Activated naive CD4-positive, alpha-beta T cell treated with anti-CD3 and anti-CD28 coated beads, Interleukin-2, amount 10 ng/mL, durations not matched to agents 7 days and 5 days (primary cell): ENCODE measurements around the gene PDPK1.
A peak's percentile ranks its signal among the peaks of the same experiment; 100 is the strongest.
"Not testable (repeated sequence)": the region's sequence is repeated elsewhere in the genome, so short reads cannot be mapped to it uniquely, and the experiment has no call there.

ENCODE experiments used
- CTCF ChIA-PET: fragments of 350-600 bp; sonication (Branson Sonifier 250); formaldehyde crosslinking; loops from one replicate; lab custom pipeline; 2021; ENCODE audit warnings: antibody characterized with exemption; lab: Charles Lee
- DNase-seq: peaks from one replicate; pipeline ENCODE4 v3.0.0-alpha.2; 2020
- H3K27ac Mint-ChIP-seq: one replicate; pipeline ENCODE4 v1.8.0; 2021; ENCODE audit warnings: mild to moderate bottlenecking, moderate library complexity, mixed read lengths
- H3K27me3 Mint-ChIP-seq: one replicate; pipeline ENCODE4 v1.8.0; 2021; ENCODE audit warnings: mild to moderate bottlenecking, mixed read lengths
- H3K36me3 Mint-ChIP-seq: one replicate; pipeline ENCODE4 v1.8.0; 2021; ENCODE audit warnings: mixed read lengths
- H3K4me1 Mint-ChIP-seq: one replicate; pipeline ENCODE4 v1.8.0; 2021; ENCODE audit warnings: mixed read lengths
- H3K4me3 Mint-ChIP-seq: one replicate; pipeline ENCODE4 v1.8.0; 2021; ENCODE audit warnings: mild to moderate bottlenecking, moderate library complexity, mixed read lengths
- H3K9me3 Mint-ChIP-seq: one replicate; pipeline ENCODE4 v1.8.0; 2021; ENCODE audit warnings: mixed read lengths

Gene PDPK1

DNA sequence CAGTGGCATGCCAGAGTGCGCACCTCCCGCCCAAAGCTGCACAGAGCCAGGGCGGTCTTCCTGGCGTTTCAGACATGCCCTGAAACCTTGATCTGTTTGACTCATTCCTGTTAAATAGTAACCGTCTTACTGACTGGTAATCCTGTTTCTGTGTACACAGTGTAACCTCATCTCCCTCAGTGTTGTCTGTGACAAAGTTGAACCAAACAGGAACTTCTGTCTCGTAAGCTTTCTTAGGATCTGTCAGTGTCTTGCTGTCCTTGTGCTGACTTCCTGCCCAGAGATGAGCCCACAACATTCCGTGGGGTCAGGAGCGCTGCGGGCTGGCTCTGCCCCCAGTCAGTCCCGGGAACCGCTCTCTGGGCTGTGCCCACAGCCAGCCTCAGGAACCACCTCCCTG lies 30.8 kb downstream of the PDPK1 start:
- H3K27ac Mint-ChIP-seq, CTCF ChIA-PET, H3K4me3 Mint-ChIP-seq, H3K36me3 Mint-ChIP-seq, H3K9me3 Mint-ChIP-seq, H3K4me1 Mint-ChIP-seq, H3K27me3 Mint-ChIP-seq, DNase-seq: not testable (repeated sequence)

DNA sequence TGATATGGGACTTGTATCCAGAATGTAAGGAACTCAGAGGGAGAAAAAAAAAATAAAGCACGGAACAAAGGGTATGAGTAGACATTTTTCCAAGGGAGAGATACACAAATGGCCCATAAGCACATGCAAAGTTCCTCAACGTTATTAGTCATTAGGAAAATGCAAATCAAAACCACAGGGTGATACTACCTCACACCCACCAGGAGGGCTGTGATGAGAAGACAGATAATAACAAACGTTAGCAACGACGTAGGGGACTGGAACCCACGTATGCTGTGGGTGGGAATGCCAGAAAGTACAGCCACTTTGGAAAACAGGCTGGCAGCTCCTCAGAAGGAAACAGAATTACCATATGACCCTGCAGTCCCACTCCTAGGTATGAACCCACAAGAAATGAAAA lies 34.9 kb downstream of the PDPK1 start:
- CTCF ChIA-PET, H3K4me1 Mint-ChIP-seq, DNase-seq, H3K9me3 Mint-ChIP-seq, H3K27me3 Mint-ChIP-seq, H3K27ac Mint-ChIP-seq, H3K36me3 Mint-ChIP-seq, H3K4me3 Mint-ChIP-seq: not testable (repeated sequence)

DNA sequence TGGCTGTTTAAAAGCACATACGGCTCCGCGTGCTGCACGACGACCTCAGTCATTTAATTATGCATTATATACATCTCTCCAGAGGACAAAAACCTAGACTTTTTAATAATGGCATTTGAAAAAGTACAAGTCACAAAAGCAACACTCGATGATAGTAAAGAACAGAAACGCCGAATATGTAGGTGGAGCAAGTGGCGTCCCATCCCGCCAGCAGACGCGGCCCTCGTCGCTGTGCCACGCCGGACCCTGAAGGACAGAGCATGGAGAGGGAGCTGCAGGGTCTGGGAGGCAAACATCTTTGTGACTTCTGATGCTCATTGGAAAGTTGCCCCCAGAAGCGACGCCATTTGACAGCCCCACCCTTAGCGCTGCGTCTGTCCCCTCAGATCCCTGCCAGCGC lies 38.0 kb downstream of the PDPK1 start:
- H3K27ac Mint-ChIP-seq, H3K36me3 Mint-ChIP-seq, H3K4me1 Mint-ChIP-seq, H3K9me3 Mint-ChIP-seq, H3K4me3 Mint-ChIP-seq, H3K27me3 Mint-ChIP-seq, CTCF ChIA-PET, DNase-seq: not testable (repeated sequence)

DNA sequence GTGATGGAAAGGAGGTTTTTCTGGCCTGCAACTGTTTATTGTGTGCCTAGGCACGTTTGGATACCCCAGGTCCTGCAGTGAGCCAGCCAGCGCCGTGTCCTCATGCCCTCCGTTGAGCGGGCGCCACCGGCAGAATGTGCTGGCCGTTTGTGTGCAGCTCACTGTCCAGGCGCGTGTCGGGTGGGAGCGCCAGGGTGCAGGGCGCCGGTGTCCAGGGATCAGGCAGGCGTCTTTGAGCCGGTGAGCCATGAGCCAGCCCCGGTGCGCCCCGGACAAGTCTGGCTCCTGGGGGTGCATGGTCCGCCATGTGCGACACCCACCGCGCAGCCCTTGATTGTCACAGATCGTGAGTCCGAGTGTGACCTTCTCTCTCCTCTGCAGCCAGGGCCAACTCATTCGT lies 39.2 kb downstream of the PDPK1 start:
- H3K4me1 Mint-ChIP-seq, DNase-seq, H3K27me3 Mint-ChIP-seq, H3K9me3 Mint-ChIP-seq, H3K27ac Mint-ChIP-seq, CTCF ChIA-PET, H3K36me3 Mint-ChIP-seq, H3K4me3 Mint-ChIP-seq: not testable (repeated sequence)

DNA sequence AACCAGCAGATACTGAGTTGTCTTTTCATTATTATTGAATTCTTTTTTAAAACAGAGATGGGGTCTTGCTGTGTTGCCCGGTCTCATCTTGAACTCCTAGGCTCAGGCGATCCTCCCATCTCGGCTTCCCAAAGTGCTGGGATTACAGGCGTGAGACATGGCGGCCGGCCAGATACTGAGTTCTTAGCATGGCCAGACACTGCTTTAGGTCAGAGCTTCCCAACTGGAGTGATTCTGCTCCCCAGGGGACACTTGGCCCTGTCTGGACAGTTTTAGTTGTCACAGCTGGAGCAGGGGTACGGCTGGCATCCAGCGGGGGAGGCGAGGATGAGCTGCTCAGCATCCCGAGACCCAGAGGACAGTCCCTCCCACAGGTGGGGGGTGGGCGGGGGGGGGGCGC lies 41.1 kb downstream of the PDPK1 start:
- H3K4me1 Mint-ChIP-seq, H3K36me3 Mint-ChIP-seq, H3K4me3 Mint-ChIP-seq, H3K27me3 Mint-ChIP-seq, DNase-seq, H3K9me3 Mint-ChIP-seq, CTCF ChIA-PET, H3K27ac Mint-ChIP-seq: not testable (repeated sequence)

DNA sequence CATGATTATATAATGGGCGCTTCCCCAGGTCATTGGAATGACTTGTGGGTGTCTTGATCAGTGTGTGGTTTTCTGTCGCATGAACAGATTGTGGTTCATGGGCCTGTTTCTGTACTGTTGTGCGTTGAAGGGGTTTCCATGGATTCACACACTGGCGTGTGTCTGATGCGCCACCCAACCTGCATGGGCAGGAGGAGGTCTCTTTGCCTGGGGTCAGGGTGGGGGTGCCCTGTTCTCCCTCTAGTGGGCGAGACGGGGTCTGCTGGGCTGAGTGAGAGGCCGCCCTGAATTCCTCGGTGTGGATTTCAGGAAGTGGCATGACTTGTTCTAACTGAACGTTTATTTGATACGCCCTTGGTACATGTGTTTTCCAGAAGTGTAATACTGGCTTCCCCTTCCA lies 42.3 kb downstream of the PDPK1 start:
- H3K27ac Mint-ChIP-seq, result not testable (repeated sequence)

DNA sequence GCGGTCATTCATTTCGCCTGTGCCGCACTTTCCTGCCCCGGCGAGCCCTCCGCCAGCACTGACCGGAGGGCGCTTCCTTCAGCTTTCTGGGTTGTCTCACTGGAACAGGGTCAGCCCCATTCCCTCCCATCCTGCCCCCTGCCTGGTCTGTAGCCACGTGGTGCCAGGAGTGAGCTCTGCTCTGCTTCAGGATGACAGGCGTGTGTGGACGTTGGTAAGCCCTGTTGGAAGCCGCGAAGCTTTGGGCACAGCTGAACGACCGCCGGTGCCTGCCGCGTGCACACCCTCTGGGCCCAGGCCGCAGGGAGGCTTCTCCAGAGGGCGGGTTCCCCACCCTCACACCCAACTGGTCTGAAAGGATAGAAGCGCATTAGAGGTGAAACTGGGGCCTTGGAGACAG lies 43.0 kb downstream of the PDPK1 start:
- CTCF ChIA-PET, result not testable (repeated sequence)

More for the DNA sequence above, 42.3 kb downstream of the PDPK1 start:
- H3K27me3 Mint-ChIP-seq, CTCF ChIA-PET, H3K36me3 Mint-ChIP-seq, H3K4me1 Mint-ChIP-seq, H3K9me3 Mint-ChIP-seq, H3K4me3 Mint-ChIP-seq, DNase-seq: not testable (repeated sequence)

DNA sequence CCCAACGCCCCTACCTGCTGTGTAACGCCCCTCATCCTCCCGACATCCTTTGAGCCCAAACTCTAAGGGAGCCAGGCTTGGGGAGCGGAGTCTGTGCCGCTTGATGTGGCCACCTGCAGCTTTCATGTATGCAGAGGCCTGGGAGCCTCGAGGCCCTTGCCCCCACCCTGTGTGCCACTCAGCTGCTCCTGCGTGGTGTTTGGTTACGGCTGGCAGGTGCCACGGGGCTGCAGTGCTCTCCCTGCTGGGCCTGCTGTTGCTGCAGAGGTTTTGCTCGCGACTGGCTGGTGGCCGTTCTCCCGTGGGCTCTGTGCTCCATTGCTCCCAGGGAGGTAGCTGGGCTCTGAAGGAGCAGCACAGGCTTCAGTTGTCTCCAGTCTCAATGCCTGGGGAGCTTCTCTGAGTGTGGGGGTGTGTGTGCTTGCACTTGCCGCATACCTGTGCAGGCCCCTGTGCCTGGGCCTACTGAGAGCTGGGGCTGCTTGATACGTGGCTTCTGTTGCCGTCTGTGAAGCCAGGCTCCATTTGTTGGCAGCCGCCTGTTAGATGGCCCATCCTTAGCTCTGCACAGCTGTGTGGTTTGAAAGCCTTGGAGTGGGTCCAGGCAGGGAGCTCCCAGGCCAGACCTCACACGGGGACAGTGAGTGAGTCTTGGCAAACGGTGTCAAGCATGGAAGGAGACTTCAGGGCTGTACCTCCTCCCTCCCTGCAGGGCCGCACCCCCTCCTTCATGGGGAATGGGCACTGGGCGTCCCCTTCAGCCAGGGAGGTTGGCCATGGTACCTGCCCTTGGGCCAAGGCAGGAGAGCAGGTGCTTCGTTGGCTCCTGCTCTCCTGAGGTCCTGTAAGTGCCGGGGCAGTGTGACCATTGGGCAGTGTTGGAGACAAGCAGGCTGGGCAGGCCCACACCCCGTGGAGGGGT lies 47.2 kb downstream of the PDPK1 start:
- Mint-ChIP-seq H3K27me3 (no peaks in the 10 kb centered on the region), H3K36me3 (peaks cover 27% of the 10 kb centered on the region), H3K27ac (no peak overlapping the region), H3K4me3 (no peak overlapping the region), H3K9me3 (no peaks in the 10 kb centered on the region), H3K4me1 (peaks cover 1% of the 10 kb centered on the region)
- CTCF ChIA-PET, result no interaction called here
- DNase-seq, result no peak

More for the DNA sequence above, 43.0 kb downstream of the PDPK1 start:
- not testable (repeated sequence) for H3K27ac Mint-ChIP-seq, H3K27me3 Mint-ChIP-seq, H3K9me3 Mint-ChIP-seq, H3K36me3 Mint-ChIP-seq, H3K4me1 Mint-ChIP-seq, H3K4me3 Mint-ChIP-seq, DNase-seq

DNA sequence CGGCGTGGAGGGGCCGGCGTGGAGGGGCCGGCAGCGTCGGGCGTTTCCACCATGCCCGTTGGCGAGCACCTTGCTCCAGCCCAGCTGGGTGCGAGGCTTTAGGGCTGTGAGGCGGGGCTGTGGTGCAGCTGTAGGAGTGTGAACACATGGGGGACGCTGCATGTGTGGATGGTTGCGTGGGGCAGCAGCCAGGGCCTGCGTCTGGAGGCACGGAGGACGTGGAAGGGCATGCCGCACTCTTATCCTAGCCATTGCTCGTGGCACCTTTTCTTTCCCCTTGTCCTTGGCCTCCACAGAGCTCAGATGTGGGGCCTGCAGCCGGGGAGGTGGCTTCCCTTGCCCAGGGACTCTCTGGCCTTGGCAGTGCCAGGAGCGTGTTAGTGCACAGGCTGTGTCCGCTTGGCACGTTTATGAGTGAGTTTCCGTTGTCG lies 47.8 kb downstream of the PDPK1 start:
- Mint-ChIP-seq H3K9me3 (no peaks in the 10 kb centered on the region), H3K27ac (no peak overlapping the region), H3K36me3 (peaks cover 32% of the 10 kb centered on the region), H3K4me1 (peaks cover 6% of the 10 kb centered on the region), H3K27me3 (no peaks in the 10 kb centered on the region), H3K4me3 (no peak overlapping the region)
- DNase-seq, result no peak
- CTCF ChIA-PET, result no interaction called here

DNA sequence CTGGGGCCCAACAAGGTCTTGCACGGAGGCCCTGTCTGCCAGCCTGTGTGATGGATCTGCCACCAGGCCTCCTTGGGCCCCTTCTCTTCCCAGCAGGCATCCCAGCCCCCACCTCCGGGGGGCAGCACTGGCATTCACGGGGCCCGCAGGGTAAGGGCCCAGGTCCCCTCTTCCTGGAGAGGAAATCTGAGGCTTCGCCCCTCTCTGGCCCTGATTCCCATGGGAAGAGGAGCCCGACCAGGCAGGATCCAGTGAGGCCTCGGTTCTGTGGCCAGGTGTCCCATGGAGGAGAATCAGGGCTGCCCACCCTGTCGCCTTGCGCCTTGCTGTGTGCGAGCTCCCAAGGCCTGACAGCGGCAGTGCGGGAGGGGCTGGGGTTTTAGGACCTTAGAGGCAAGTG lies 48.4 kb downstream of the PDPK1 start:
- peaks cover 6% of the 10 kb centered on the region for H3K4me1 Mint-ChIP-seq
- CTCF ChIA-PET, result no interaction called here
- no peak overlapping the region for H3K4me3 Mint-ChIP-seq
- no peak for DNase-seq
- H3K9me3 Mint-ChIP-seq, result no peaks in the 10 kb centered on the region
- peaks cover 33% of the 10 kb centered on the region for H3K36me3 Mint-ChIP-seq
- H3K27ac Mint-ChIP-seq, result no peak overlapping the region
- H3K27me3 Mint-ChIP-seq, result no peaks in the 10 kb centered on the region

DNA sequence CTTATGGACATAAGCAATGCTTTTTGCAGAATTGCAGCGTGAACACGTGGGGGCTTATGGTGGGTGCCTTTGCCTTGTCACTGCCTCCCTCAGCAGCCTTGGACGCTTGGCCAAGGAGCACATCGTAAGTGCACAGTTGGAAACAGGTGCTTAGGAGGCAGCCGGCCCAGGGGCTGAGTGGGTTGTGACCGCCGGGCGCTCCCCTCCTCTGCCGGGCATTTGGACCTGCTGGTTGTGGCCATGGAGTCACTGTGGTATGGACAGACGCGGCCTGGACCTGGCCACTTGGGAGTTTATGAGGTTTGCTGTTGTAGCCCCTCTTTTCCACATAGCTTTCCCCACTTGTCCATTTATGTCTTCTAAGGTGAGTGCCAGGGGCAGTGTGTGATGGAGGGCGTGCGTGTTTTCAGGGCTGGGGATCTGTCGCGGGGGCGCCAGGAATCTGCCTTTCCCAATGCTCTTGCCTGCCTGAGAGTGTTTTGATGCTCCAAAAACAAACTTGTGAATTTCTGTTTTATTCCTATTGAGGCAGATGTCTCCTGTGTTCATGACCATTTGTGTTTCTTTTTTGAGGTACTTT lies 49.2 kb downstream of the PDPK1 start:
- Mint-ChIP-seq H3K9me3 (no peaks in the 10 kb centered on the region), H3K27ac (no peak overlapping the region), H3K36me3 (peaks cover 34% of the 10 kb centered on the region), H3K4me3 (no peak overlapping the region), H3K27me3 (no peaks in the 10 kb centered on the region), H3K4me1 (peaks cover 6% of the 10 kb centered on the region)
- CTCF ChIA-PET, result no interaction called here
- DNase-seq, result no peak

DNA sequence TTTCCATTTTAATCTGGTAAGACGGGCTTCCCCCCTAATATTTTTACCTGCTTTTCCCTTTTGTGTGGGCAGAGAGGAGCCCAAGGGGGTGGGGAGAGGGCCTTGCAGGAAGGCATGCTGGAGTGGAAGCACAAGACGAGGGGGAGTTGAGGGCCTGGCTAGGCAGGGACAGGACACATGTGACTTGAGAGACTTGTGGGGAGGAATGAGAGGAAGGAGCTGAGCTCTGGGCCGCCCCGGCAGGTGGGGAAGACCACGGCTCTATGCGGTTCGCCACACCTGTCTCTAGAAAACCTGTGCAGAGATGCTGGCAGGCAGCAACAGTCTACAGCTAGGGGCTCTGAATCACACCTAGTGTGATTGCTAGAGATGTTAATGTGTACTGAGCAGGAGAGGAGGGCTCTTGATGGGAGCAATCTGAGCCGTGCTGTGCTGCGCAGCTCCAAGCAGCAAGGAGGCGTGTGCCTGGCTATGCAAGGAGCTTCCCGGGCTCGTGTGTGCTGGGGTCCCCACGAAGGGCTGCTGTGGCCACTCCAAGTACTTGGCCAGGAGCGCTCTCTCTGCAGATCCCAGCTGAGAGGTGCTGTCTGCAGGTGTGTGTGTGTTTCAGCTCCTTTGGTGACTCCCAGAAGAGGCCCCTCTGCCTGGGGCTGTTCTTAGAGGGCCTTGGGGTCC lies 50.2 kb downstream of the PDPK1 start:
- Mint-ChIP-seq H3K4me1 (peaks cover 11% of the 10 kb centered on the region), H3K36me3 (peaks cover 37% of the 10 kb centered on the region), H3K9me3 (no peaks in the 10 kb centered on the region), H3K27me3 (no peaks in the 10 kb centered on the region), H3K27ac (no peak overlapping the region), H3K4me3 (no peak overlapping the region)
- DNase-seq, result no peak
- CTCF ChIA-PET, result no interaction called here

DNA sequence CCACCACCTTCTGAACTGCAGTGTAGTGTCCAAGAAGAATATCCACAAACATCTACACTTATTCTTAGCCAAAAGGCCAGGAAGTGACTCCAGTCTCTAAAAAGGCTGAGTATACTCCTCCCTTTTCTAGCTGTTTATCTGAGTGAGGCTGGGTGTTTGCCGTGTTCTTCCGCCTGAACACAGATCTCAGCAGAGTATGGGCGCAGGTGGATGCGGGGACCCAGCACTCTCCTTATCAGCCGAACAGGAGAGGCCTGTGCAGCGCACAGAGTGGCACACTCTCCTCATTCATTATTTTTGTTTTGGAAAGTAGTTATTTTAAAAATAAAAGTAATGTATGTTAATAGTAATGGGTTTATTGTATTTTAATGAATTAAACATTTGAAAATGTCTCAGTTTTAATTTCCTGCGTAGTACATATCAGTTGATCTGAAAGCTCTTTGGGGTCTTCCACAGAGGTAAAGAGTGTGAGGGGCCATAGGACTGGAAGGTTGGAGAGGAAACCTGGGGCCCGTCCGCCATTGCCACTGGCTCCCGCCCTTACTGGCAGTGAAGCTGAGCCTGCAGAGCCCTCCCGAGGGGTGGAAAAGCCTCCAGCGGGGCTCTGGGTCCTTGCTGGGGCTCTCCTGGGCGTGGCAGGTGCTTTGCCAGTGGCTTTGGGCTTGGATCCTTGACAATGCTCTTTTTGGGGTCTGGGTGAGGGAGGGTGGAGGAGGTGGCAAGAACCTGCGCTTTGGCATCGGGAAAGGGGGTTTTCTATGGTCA lies 53.8 kb downstream of the PDPK1 start:
- peaks cover 36% of the 10 kb centered on the region for H3K36me3 Mint-ChIP-seq
- no peaks in the 10 kb centered on the region for H3K27me3 Mint-ChIP-seq
- H3K27ac Mint-ChIP-seq, result peak overlapping the region; percentile 52
- no peak for DNase-seq
- CTCF ChIA-PET, result no interaction called here
- H3K9me3 Mint-ChIP-seq, result no peaks in the 10 kb centered on the region
- H3K4me3 Mint-ChIP-seq, result no peak overlapping the region
- peaks cover 20% of the 10 kb centered on the region for H3K4me1 Mint-ChIP-seq

DNA sequence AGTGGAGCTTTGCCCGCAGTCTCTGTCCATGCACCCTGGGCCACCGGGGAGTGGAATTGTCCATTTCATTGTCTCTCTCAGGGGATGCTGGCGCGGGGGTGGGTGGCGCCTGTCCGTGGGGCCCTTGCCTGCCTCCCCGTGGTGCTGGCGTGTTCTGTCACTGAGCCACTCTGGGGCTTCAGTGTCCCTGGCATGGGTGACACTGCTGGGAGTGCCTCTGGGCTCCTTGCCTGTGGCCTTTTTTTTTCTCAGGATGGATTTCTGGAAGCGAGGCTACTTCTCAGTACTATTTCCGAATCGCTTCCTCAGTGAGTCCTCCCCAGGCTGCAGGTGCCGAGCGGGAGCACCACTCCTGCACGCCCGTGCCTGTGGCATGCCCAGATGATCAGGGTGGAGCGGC lies 55.0 kb downstream of the PDPK1 start:
- Mint-ChIP-seq H3K27ac (no peak overlapping the region), H3K36me3 (peaks cover 28% of the 10 kb centered on the region)
- CTCF ChIA-PET, result no interaction called here

More for the DNA sequence above, 55.0 kb downstream of the PDPK1 start:
- no peaks in the 10 kb centered on the region for H3K27me3 Mint-ChIP-seq
- peaks cover 20% of the 10 kb centered on the region for H3K4me1 Mint-ChIP-seq
- H3K9me3 Mint-ChIP-seq, result no peaks in the 10 kb centered on the region
- DNase-seq, result no peak
- H3K4me3 Mint-ChIP-seq, result no peak overlapping the region
